ENCODE measurements around the gene MKLN1.
A peak's percentile ranks its signal among the peaks of the same experiment; 100 is the strongest.

Gene MKLN1

GRCh38 chr7:131354390-131354789 is 26.7 kb downstream of the MKLN1 start:
- no peak for TF ChIP-seq CTCF (IDR thresholded peaks at IDR 0.05; ENCODE audit: insufficient read depth, missing control alignments)
- FAIRE-seq = no peak
- DNase-seq (ENCODE audit: insufficient read length, low spot score) = no peak

GRCh38 chr7:131355917-131356777 is 28.5 kb downstream of the MKLN1 start:
- FAIRE-seq (no peak), DNase-seq (ENCODE audit: insufficient read length, low spot score) (no peak)
- no peak for TF ChIP-seq CTCF (IDR thresholded peaks at IDR 0.05; ENCODE audit: insufficient read depth, missing control alignments)

- DNase-seq (ENCODE audit: insufficient read length, low spot score) = no peak
- TF ChIP-seq CTCF (IDR thresholded peaks at IDR 0.05; ENCODE audit: insufficient read depth, missing control alignments) = no peak
- no peak for FAIRE-seq
These were observed 29.7 kb downstream of the MKLN1 start for GRCh38 chr7:131357282-131357880.

- FAIRE-seq (no peak), DNase-seq (ENCODE audit: insufficient read length, low spot score) (no peak)
- no peak for TF ChIP-seq CTCF (IDR thresholded peaks at IDR 0.05; ENCODE audit: insufficient read depth, missing control alignments)
These were observed 31.0 kb downstream of the MKLN1 start for GRCh38 chr7:131358636-131359035.

DNA sequence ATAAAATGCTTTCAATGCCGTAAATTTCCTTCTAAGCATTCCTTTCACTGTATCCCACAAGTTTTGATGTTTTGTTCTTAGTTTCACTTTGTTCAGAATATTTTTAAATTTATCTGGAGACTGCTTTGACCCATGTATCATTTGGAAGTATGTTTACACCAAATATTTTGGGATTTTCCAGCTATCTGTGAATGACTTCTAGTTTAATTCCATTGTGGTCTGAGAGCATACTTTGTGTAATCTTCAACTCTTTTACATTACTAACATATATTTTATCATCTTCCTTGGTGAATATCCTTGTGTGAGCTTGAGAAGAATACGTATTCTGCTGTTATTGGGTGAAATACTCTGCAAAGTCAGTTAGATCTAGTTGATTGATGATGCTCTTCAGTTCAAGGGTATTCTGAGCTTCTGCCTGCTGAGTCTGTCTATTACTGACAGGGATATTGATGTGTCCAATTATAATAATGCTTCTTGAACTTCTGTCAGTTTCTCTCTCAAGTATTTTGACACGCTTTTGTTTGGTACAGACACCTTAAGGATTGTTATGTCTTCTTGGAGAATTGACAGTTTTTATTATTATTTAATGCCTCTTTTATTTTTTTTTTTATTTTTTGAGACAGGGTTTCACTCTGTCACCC is 31.6 kb downstream of the MKLN1 start:
- no peak for DNase-seq (ENCODE audit: insufficient read length, low spot score)
- FAIRE-seq = peak; percentile 63
- no peak for TF ChIP-seq CTCF (IDR thresholded peaks at IDR 0.05; ENCODE audit: insufficient read depth, missing control alignments)

DNA sequence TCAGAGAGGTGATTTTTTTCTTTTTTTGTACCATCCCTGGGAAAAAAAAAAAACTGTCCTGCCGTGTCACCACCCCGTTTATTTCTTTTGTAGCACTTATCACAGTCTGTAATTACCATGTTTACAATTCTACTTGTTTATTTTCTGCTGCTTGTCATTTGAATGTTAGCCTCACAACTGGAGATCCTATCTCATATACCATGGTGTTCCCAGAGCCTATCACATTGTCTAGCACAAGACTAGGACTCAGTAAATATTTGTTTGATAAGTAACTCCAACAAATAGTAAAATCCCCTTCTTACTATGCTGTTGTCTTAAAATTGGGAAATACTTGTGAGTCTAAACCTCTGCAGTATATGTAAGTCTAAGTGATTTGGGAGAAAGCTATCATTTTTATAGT is 36.0 kb downstream of the MKLN1 start:
- no peak for TF ChIP-seq CTCF (IDR thresholded peaks at IDR 0.05; ENCODE audit: insufficient read depth, missing control alignments)
- no peak for DNase-seq (ENCODE audit: insufficient read length, low spot score)
- FAIRE-seq = no peak

Data from D721Med (cell line).